ENCODE data around the gene NAMPT. TPM values are rescaled to one million over a fixed set of nuclear protein-coding genes. Genes with fewer than 3 reads are reported as not detected.
"Not testable (repeated sequence)": the region's sequence is repeated elsewhere in the genome, so short reads cannot be mapped to it uniquely, and the experiment has no call there.

The NAMPT gene
- total RNA-seq, 1 donor from 2014 or later = 130 TPM

GRCh38 chr7:106219170-106219569 lies 65.6 kb downstream of the NAMPT start:
- no peak for DNase-seq (ENCODE audit: low read depth)
- no peaks in the 10 kb centered on the region for H3K27me3 ChIP-seq (ENCODE audit: control insufficient read depth, insufficient read depth, low read length)
- no peak overlapping the region for H3K4me3 ChIP-seq (ENCODE audit: low read depth, low read length)

GRCh38 chr7:106218546-106218945 lies 66.2 kb downstream of the NAMPT start:
- H3K4me3 ChIP-seq (ENCODE audit: low read depth, low read length) = no peak overlapping the region
- DNase-seq (ENCODE audit: low read depth) = no peak

More at GRCh38 chr7:106219170-106219569, 65.6 kb downstream of the NAMPT start:
- no peaks in the 10 kb centered on the region for H3K36me3 ChIP-seq (ENCODE audit: control insufficient read depth, insufficient read depth, low read length)
- TF ChIP-seq CTCF (IDR thresholded peaks at IDR 0.05; ENCODE audit: insufficient read depth, low read length, poor library complexity, severe bottlenecking) = no peak

GRCh38 chr7:106216923-106217542 lies 67.8 kb downstream of the NAMPT start:
- H3K4me3 ChIP-seq (ENCODE audit: low read depth, low read length) = no peak overlapping the region
- no peaks in the 10 kb centered on the region for H3K36me3 ChIP-seq (ENCODE audit: control insufficient read depth, insufficient read depth, low read length)
- no peak for TF ChIP-seq CTCF (IDR thresholded peaks at IDR 0.05; ENCODE audit: insufficient read depth, low read length, poor library complexity, severe bottlenecking)
- no peaks in the 10 kb centered on the region for H3K27me3 ChIP-seq (ENCODE audit: control insufficient read depth, insufficient read depth, low read length)
- no peak for DNase-seq (ENCODE audit: low read depth)

More at GRCh38 chr7:106218546-106218945, 66.2 kb downstream of the NAMPT start:
- no peak for TF ChIP-seq CTCF (IDR thresholded peaks at IDR 0.05; ENCODE audit: insufficient read depth, low read length, poor library complexity, severe bottlenecking)
- no peaks in the 10 kb centered on the region for H3K27me3 ChIP-seq (ENCODE audit: control insufficient read depth, insufficient read depth, low read length)
- no peaks in the 10 kb centered on the region for H3K36me3 ChIP-seq (ENCODE audit: control insufficient read depth, insufficient read depth, low read length)

GRCh38 chr7:106216517-106216922 lies 68.3 kb downstream of the NAMPT start:
- Histone ChIP-seq H3K27me3 (ENCODE audit: control insufficient read depth, insufficient read depth, low read length) (no peaks in the 10 kb centered on the region), H3K4me3 (ENCODE audit: low read depth, low read length) (no peak overlapping the region), H3K36me3 (ENCODE audit: control insufficient read depth, insufficient read depth, low read length) (no peaks in the 10 kb centered on the region)
- peak; percentile 93 for DNase-seq (ENCODE audit: low read depth)
- TF ChIP-seq CTCF (IDR thresholded peaks at IDR 0.05; ENCODE audit: insufficient read depth, low read length, poor library complexity, severe bottlenecking) = no peak

- Histone ChIP-seq H3K4me3 (ENCODE audit: low read depth, low read length) (no peak overlapping the region), H3K36me3 (ENCODE audit: control insufficient read depth, insufficient read depth, low read length) (no peaks in the 10 kb centered on the region), H3K27me3 (ENCODE audit: control insufficient read depth, insufficient read depth, low read length) (no peaks in the 10 kb centered on the region)
- TF ChIP-seq CTCF (IDR thresholded peaks at IDR 0.05; ENCODE audit: insufficient read depth, low read length, poor library complexity, severe bottlenecking) = no peak
- no peak for DNase-seq (ENCODE audit: low read depth)
Measured at GRCh38 chr7:106215868-106216516, 68.8 kb downstream of the NAMPT start.

GRCh38 chr7:106208944-106209343 lies 75.8 kb downstream of the NAMPT start:
- not testable (repeated sequence) for H3K4me3 ChIP-seq (ENCODE audit: low read depth, low read length); H3K36me3 ChIP-seq (ENCODE audit: control insufficient read depth, insufficient read depth, low read length)

More at GRCh38 chr7:106208944-106209343, 75.8 kb downstream of the NAMPT start:
- DNase-seq (ENCODE audit: low read depth); H3K27me3 ChIP-seq (ENCODE audit: control insufficient read depth, insufficient read depth, low read length): not testable (repeated sequence)

Data from kidney epithelial cell (primary cell).